Left kidney (tissue), 8 donors: Measurements from ENCODE around the gene NR5A2. TPM values are rescaled to one million over a fixed set of nuclear protein-coding genes. Genes with fewer than 3 reads are reported as not detected.

Source experiments
- DNase-seq: peaks from one replicate; pipeline ENCODE4 v3.0.0-alpha.2; 2013
- long read RNA-seq, 8 donors: transcript quantifications; one replicate each; lab custom pipeline, GENCODE V29; 2026
- polyA plus RNA-seq: library from polyadenylated mRNA; unstranded; fragments of 120-200 nt; gene quantifications from one replicate; pipeline ENCODE4 v1.2.1, GENCODE V29; 2013; ENCODE audit not compliant: insufficient read length

Gene NR5A2
- polyA plus RNA-seq = 2.0 TPM
- long read RNA-seq, donor 1 = 0 reads
- long read RNA-seq, donor 2 = 0 reads
- long read RNA-seq, donor 3 = 0 reads
- long read RNA-seq, donor 4 = 0 reads
- long read RNA-seq, donor 5 = 0 reads
- long read RNA-seq, donor 6, full-length matches to known transcripts = 1 of 1 reads
- long read RNA-seq, donor 6, partial matches to known transcripts = 0 of 1 reads
- long read RNA-seq, donor 6, other reads (novel, unspliced or antisense) = 0 of 1 reads
- long read RNA-seq, donor 7 = 0 reads
- long read RNA-seq, donor 8, full-length matches to known transcripts = 1 of 1 reads
- long read RNA-seq, donor 8, partial matches to known transcripts = 0 of 1 reads
- long read RNA-seq, donor 8, other reads (novel, unspliced or antisense) = 0 of 1 reads

- DNase-seq = no peak
These were observed at the start of gene NR5A2 for GRCh38 chr1:200027264-200027823. Gene NR5A2 (plus strand): TSS chr1:200027710. CDS start chr1:200027848, 138 bp downstream.

DNA sequence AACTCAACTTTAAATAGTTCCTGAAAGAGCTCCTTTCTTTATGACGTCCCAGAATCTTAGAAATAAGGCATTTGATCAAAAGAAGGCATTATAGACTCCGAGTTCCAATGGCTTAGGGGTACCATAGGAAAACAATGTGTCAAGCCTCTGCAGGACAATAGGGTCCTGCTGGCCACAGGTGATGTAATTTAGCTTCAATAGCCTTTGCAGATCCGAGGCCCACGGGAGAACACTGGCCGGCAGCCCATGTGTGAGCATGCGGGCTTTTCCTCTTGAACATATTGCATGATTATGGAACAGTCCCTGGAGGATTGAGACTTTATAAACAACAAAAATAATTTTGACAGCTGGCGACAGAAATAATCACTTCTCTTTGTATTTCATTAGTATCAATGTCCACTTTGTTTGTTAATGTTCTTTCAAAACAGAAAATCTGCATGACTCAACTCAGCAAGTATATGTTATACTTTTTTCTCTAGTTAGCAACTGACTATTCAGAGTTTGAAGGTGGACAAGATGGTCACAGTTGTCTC lies 49.0 kb upstream of the NR5A2 start:
- no peak for DNase-seq

DNA sequence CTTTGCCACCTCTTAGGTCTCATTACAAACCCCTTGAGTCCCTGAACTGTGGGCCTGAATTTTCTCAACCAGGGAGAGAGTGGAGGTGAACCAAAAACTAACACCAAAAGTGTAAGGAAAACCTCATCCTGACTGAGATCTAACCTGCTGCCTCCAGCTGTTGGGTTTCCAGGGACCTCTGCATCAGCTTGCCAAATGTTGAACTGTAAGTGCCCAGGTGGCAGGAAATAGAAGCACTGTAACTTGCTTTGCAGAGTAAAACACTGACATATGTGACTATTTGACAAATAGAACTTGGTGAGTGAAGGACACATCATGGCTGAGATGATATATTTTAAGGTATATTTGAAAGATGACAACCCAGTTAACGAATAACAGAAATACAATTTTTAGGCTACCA lies 48.4 kb upstream of the NR5A2 start:
- DNase-seq = no peak

DNA sequence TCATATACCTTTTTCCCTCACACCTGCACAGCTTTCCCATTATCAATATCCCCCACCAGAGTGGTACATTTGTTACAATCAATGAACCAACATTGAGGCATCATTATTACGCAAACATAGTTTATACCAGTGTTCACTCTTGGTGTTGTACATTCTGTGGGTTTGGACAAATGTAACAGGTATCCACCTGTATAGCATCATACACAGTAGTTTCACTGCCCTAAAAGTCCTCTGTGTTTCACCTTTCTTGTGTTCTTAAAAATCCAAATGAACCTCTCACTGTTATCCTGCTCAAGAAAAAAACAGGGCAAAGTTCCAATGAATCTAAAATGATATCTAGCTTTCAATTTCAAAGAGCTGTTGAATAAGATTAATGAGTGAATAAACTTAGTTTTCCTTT lies 45.9 kb upstream of the NR5A2 start:
- DNase-seq = no peak

- DNase-seq = no peak
These were observed 44.9 kb upstream of the NR5A2 start for GRCh38 chr1:199982606-199983005.

GRCh38 chr1:199983531-199983930 lies 44.0 kb upstream of the NR5A2 start:
- DNase-seq = no peak

- DNase-seq = no peak
These were observed 32.3 kb upstream of the NR5A2 start for GRCh38 chr1:199995096-199995685.

GRCh38 chr1:200005165-200005564 lies 22.3 kb upstream of the NR5A2 start:
- no peak for DNase-seq

DNA sequence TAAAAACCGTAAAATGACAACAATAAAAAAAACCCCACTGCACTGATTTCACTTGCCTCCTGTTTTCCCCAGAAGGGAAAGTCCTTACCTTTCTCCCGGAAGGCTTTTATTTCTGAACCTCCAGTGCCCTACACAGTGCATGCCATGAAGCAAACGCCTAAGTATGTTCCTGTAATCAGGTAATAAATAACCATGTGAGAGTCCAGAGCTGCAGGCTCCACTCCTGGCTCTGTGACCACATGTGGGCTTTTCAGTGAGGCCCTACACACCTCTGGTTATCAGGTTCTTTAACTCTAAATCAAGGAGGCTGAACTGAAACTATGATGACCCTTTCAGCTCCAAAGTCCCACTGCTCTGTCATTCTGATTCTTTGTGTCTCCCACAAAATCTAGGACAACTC lies 20.8 kb upstream of the NR5A2 start:
- no peak for DNase-seq

- no peak for DNase-seq
These were observed 11.7 kb upstream of the NR5A2 start for GRCh38 chr1:200015811-200016210.

GRCh38 chr1:200021577-200022238 lies 5.8 kb upstream of the NR5A2 start:
- no peak for DNase-seq

DNA sequence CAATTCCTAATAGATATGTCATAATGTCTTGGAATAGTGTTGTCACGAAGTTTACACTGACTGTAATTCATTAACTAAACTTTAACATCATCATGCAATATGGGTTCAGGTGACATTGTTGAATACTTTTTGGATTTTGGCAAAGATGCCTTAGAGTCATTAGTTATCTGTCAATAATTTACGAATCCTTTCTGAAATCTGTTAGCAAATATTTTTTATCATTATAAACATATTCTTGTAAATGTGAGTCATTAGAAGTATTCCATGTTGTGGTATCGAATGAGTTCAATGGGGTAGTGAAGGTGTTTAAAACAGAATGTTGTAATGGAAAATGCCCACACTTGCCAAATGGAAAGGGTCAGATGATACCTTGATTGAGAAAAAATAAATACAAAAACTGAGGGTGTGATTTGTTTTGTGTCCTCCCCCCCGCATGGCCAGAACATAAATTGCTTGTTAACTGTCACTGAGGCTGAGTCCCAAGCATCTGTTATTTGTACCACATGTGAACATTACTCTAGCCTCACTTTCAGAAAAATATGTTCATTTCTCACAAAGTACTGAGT lies 5.2 kb upstream of the NR5A2 start:
- DNase-seq = no peak

- no peak for DNase-seq
These were observed 1.1 kb downstream of the NR5A2 start for GRCh38 chr1:200028586-200029034.

DNA sequence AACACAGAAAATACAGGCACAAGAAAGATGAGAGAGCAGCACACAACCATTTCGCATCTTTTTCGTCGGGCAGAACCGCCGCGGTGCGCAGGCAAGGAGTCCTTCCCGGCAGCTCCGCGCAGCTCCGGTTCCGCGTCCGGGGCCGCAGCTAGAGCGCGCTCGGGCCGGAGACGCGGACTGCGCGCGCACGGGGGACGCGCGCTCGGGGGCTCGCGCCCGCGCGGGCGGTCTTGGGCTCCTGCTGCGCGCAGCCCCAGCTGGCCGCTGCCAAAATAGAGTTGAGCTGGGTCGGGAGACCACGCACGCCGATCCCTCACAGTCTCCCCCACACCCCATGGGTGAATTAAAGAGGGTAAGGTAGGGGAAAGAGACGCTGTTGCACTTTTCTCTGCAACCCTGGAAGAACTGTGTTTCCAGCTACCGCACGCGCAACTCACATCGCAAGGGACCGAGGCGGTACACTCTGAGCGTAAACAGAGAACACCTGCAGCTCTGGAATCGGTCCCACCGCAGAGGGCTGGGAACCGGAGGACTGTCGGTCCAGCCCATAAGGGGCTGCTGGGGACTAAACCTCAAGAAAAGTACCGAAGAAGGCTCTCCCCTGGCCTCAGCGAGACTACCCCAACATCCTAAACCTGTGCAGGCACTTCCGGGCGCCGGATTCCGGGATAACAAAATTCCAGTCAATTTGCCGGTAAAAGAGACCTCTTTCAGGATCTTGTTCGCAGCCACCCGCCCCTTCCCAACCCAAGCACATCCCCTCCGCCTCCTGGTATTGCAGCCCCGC lies 1.7 kb downstream of the NR5A2 start:
- peak; percentile 50 for DNase-seq

- DNase-seq = no peak
These were observed 2.3 kb downstream of the NR5A2 start for GRCh38 chr1:200029822-200030152.

GRCh38 chr1:200030791-200031190 lies 3.3 kb downstream of the NR5A2 start:
- no peak for DNase-seq

DNA sequence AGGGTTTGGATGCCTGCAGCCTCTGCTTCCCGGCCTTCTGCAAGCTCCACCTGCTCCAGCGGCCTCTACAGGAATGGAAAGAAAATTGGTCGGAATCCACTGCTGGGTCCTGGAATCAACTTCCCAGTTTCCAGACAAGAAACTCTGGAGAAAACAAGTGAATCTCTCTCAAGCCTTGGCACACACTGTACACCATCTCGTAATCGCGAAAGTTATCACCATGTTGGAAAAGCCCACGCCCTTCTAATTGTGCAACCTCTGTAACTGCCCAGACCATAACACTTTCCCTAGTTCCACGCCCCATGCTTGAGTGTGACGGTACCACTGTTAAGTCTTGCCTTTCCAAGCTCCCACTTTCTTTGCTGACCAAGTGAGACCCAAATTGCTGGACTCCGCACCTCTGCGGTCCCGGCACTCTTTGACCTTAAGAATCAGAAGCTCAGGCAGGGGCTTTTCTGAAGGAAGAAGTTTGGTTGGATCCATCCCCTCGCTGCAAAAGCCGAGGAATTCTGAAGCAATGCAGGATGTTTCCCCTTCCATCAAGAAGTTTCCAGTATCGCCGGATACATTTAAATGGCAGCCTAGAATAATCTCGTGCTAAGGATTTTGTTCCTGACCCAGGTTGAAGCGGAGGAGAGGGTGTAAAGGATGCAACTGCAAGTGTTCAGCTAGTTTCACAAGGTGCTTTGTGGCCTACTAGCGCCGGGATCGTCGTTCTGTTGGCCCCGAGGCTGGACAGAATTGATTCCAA lies 6.2 kb downstream of the NR5A2 start:
- DNase-seq = no peak

DNA sequence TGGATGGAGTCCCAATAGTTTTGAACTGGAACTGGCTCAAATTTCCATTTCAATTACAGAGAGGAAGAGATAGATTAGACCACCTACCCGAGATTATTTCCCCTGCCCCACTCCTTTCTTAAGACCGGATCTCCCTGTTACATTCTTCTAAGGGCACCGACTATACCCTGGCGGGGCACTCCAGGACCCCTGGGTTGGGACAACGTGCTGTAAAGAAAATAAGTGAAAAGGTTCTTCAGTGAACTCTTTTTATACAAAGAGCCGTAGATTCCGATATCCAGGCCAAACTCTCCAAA lies 6.7 kb downstream of the NR5A2 start:
- DNase-seq = no peak

DNA sequence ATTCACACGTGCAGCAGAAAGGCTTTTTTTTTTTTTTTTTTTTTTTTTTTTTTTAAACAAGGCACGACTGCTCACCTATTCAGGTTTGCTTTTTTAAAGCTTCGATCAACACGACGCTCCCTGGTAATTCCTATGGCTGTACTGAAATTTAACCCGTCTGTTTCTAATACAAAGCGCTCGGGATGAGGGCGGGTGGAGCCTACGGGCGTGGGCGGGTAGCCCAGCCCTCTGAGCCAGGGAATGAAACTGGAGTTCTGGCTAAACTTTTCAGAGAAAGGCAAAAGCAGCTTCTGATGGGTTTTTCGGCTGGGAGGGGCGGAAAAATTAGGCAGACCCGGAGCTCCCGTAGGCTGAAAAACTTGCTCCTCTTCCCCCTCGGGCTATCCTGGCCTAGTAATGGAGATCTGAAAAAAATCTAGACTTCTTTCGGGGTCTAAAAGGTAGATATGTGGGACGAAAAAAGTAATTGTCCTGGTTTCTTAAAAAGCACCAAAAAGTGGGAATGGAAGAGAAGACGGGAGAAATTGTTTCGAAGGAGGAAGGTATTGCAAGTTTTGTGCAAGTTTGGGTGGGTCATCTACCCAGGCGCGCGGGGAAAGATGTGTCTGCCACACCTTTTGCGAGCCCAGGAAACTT lies 7.4 kb downstream of the NR5A2 start:
- no peak for DNase-seq

DNA sequence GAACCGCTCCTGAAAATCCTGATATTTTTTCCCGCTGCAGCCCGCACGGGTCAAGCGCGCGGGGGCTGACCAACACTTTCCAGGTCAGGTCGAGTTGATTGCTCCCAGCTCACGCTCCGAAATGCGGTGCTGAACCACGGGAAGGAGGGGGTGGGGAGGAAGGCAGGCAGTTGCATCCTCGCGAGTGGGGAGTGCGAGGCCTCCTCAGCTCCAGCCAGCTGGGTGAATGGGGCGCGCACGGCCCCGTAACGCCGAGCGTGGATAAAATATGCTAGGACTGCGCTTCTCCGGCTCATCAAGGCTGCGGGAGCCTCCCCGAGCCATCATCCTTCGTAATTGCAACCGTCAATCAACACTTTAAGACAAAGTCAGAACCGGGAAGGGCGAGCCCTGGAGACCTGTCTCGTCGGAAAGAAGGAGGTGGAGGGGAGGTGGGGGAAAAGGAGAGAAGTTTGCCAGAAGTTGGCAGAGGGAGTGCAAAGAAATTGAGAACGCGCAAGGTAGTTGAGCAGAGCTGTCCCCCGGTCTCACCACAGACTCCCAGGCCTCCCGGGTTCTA lies 8.0 kb downstream of the NR5A2 start:
- no peak for DNase-seq
